NCI-H774 (cell line): ENCODE measurements around the gene IFNL3.
"Not testable (repeated sequence)": the region's sequence is repeated elsewhere in the genome, so short reads cannot be mapped to it uniquely, and the experiment has no call there.

Source experiments
- DNase-seq: peaks from one replicate; lab custom pipeline; 2025; lab: John Stamatoyannopoulos, UW

IFNL3 gene

GRCh38 chr19:39244410-39245100 is at the start of gene IFNL3:
Gene IFNL3, minus strand, starts transcription at chr19:39245006. Its CDS starts 39 bp downstream, at chr19:39244967.
- DNase-seq, result not testable (repeated sequence)

GRCh38 chr19:39293394-39293793 is 48.6 kb upstream of the IFNL3 start:
- DNase-seq, result no peak

GRCh38 chr19:39284032-39284431 is 39.2 kb upstream of the IFNL3 start:
- no peak for DNase-seq

DNA sequence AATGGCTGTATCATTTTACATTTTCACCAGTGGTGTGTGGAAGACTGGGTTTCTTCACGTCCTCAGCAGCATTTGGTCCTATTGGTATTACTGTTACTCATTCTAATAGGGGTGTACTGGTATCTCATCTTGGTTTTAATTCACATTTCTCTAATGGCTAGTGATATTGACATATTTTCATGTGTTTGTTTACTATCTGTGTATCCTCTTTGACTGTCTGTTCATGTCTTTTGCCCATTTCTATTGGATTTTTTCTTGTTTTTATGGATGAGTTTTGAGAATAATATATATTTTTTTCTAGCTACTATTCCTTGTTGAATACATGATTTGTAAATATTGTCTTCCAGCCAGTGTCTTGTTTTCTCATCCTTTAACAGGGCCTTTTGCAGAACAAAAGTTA is 37.2 kb upstream of the IFNL3 start:
- no peak for DNase-seq

DNA sequence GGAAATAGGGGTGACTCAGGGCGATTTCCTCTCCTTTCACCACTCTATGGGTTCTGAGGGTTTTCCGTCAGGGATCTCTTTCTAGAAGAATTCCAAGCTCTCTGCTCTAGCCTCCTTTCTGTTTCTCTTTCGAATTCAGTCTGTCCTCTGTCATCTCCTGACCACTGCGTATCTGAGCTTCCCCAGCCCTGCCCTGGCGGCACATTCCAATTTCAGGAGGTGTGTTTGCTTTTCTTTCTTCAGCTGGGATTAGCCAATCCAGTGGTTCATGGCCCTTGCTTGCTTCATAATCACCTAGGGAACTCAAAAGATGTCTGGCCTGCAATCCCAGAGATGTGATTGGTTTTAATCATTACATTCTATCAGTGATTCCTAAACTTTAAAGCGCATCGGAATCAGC is 32.8 kb upstream of the IFNL3 start:
- DNase-seq, result no peak

GRCh38 chr19:39276740-39277139 is 31.9 kb upstream of the IFNL3 start:
- no peak for DNase-seq

DNA sequence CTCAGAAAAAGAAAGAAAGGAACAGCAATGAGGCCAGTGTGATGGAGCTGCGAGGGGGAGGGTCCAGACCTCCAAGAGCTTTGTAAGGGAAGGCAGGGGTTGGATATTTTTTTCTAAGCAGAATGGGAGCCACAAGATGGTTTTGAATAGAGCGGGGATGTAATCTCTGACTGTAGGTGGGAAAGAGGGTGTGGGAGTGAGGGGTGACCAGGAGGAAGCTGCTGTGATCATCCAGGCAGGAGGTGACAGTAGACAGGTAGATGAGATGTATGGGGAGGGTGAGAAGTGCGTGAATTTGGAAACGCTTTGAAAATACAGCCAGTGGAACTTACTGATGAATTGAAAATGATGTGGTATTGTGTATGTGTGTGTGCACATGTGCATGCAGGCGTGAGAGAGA is 30.8 kb upstream of the IFNL3 start:
- no peak for DNase-seq

- DNase-seq, result not testable (repeated sequence)
Measured at GRCh38 chr19:39273859-39274258, 29.1 kb upstream of the IFNL3 start.

- DNase-seq, result no peak
Measured at GRCh38 chr19:39270036-39270871, 25.4 kb upstream of the IFNL3 start.

GRCh38 chr19:39269369-39269768 is 24.6 kb upstream of the IFNL3 start:
- not testable (repeated sequence) for DNase-seq

DNA sequence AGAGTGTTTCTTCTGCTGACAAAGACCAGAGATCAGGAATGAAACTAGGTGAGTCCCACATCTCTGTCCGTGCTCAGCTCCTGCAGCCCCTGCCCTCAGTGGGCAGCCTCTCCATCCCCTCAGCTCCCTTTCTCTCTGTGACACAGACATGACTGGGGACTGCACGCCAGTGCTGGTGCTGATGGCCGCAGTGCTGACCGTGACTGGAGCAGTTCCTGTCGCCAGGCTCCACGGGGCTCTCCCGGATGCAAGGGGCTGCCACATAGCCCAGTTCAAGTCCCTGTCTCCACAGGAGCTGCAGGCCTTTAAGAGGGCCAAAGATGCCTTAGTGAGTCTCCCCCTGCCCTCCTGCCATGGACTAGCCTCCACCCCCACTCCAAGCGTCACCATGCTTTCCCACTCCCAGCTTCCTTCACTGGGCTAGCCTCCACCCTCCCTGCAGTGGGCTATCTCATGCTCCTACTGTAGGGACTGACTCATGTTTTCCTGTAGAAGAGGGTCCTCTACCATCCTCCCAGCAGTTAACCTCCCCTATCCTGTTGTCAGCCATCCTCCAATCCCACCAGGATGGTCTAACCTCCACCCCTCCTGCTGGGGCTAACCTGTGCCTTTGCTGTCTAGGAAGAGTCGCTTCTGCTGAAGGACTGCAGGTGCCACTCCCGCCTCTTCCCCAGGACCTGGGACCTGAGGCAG is 23.9 kb upstream of the IFNL3 start:
- not testable (repeated sequence) for DNase-seq

- DNase-seq, result not testable (repeated sequence)
Measured at GRCh38 chr19:39268085-39268484, 23.3 kb upstream of the IFNL3 start, which contains the start of gene IFNL2. Gene IFNL2, plus strand, starts transcription at chr19:39268396. Its CDS starts 173 bp downstream, at chr19:39268569.

DNA sequence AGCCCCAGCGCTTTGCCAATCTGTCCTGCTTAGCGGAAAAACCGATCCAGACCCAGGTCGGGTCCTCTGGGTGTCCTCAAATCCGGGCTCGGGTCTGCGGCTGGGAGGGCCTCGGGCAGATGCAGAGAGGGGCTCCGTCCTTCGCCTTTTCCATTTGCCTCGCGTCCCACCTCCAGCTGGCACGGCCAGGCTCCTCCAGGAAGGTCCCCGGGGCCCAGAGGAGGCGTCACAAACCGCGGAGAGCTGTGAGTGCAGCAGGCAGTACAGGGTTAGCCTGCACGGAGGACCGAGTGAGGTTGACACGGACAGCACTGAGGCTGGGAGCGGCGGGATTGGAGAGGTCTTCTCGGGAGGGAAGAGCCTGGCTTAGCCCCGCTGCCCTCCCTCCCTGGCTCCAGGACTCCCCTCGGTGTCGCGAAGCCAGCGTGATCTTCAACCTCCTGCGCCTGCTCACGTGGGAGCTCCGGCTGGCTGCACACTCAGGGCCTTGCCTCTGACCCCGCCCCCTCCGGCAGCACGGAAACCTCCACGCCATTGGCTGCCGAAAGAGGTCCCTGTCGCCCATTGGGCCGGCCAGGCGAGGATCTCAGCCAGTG is 20.6 kb upstream of the IFNL3 start:
- no peak for DNase-seq

DNA sequence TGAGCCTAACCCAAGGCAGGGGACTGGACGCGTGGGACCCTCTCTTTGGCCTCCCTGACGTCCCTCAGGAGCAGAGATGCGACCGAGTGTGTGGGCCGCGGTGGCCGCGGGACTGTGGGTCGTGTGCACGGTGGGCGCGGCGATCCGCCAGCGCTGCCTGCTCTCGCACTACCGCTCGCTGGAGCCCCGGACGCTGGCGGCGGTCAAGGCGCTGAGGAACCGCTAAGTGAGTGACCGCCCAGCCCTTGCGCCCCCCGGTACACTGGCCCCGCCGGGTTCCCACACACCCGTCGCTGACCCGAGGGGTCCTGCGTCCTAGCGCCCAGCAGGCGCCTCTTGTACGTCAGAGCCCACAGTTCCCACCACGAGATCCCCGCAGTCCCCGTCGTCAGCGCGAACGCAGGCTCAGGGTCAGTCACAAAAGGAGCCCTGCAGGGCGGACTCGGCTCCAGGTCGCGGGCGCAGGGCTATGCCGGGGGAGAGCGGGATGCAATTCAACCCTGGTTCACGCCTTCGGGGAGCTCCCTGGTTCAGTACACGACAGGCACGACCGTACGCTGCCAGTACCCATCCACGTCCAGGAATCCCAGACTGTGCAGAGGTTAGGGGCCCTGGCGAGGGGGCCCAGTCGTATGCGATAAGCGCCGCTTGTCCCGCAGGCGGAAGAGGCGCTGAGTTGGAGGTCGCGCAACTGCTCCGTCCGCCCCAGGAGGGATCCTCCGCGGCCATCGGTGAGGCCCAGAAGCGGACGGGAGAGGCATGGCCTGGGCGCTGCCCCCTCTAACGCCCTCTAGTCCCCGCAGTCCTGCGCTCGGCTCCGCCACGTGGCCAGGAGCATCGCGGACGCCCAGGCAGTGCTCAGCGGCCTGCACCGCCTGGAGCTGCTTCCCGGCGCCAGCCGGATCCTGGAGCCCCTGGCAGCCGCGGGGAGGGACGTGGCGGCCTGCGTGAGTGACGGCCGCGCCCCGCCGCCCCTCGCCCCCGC is 19.8 kb upstream of the IFNL3 start:
- no peak for DNase-seq

DNA sequence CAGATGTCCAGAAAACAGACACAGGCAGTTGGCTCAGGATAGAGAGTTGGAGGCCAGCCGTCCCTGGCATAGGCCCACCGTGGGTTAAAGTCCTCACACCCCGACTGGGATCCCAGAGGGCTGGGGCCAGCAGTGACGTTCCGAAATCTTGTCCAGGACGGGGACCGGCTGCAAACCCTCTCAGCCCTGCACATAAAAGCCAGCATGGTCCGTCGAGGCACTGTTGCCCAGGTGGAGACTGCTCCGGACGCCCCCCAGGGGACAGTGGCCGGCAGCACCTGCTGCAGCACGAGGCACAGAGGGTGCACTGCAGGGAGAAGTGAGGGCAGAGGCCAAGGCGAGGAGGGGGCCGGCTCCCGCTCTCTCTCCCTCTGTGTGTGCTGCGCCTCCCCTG is 19.1 kb upstream of the IFNL3 start:
- DNase-seq, result no peak

GRCh38 chr19:39262496-39262895 is 17.7 kb upstream of the IFNL3 start:
- no peak for DNase-seq

GRCh38 chr19:39261704-39262103 is 16.9 kb upstream of the IFNL3 start:
- DNase-seq, result no peak

DNA sequence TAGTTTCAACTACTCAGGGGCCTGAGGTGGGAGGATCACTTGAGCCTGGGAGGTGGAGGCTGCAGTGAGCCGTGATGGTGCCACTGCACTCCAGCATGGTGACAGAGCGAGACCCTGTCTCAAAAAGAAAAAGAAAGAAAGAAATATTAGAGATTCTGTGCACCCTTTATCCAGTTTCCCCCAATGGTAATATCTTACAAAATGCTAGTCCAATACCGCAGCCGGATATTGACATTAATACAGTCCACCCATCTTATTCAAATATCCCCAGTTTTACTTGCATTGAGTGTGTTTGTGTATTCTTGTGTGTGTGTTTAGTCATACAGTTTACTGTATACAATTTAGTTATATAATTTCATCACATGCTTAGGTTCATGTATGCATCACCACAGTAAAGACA is 12.4 kb upstream of the IFNL3 start:
- no peak for DNase-seq

GRCh38 chr19:39254531-39255345 is 9.9 kb upstream of the IFNL3 start:
- no peak for DNase-seq
